Hepatocyte (in vitro differentiated cells): ENCODE data around the gene OPN1SW.

ENCODE experiments used
- CTCF ChIP-seq: fragments of 200-600 bp; sonication (generic); IDR thresholded peaks from 2 replicates; pipeline ENCODE4 v1.5.1; 2016; ENCODE audit warnings: antibody characterized with exemption, mild to moderate bottlenecking; ENCODE audit not compliant: poor library complexity
- EZH2phosphoT487 ChIP-seq: fragments of 200-600 bp; sonication (generic); IDR thresholded peaks from one replicate; pipeline ENCODE4 v1.6.1; 2018; ENCODE audit warnings: antibody characterized with exemption, mild to moderate bottlenecking, low read depth, moderate library complexity; ENCODE audit not compliant: unreplicated experiment, severe bottlenecking

DNA sequence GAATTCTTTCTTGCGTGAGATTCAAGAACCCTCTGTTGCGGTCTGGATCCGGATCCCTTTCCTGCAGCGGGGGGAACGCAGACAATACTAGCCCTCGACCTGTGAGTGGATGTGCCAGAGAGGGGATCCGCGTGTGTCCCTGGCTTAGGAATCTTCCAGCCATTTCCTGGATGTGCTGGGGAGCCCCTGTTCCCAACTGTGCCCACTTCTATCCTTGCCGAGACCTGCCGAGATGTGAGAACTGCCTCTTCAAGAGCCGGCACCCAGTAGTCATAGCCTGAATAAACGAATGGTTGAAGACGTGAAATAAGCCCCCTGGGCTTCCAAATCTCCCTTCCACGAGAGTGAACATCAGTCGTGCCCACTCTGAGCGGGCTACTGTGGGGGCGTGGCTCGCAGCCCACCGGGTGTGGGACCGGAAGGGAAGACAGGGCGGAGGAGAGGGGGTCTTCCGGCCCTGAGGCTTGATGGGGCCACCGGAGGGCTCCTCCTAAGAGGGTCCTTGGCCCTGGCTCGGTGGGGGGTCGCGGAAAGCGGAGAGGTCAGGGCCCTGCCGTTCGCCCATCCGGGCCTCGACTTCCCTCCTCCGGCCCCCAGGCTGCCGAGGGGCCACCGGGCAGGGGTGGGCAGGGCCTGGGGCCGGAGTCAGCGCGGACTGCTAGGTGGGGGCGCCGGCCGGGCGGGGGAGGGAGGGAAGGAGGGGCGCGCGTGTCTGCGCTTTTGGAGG is 14.9 kb upstream of the OPN1SW start:
- TF ChIP-seq CTCF = no peak
- no peak for TF ChIP-seq EZH2phosphoT487
